ENCODE measurements around the gene IDH3G.

Gene IDH3G

GRCh38 chrX:153816831-153817690, 22.9 kb upstream of the IDH3G start:
- DNase-seq (ENCODE audit: low read depth) = no peak

GRCh38 chrX:153814591-153815315, 20.6 kb upstream of the IDH3G start:
- DNase-seq (ENCODE audit: low read depth) = no peak

GRCh38 chrX:153813161-153813560, 19.0 kb upstream of the IDH3G start:
- DNase-seq (ENCODE audit: low read depth) = no peak

- no peak for DNase-seq (ENCODE audit: low read depth)
Observed at GRCh38 chrX:153812220-153812619, 18.0 kb upstream of the IDH3G start.

GRCh38 chrX:153807976-153808375, 13.8 kb upstream of the IDH3G start:
- DNase-seq (ENCODE audit: low read depth) = no peak

- DNase-seq (ENCODE audit: low read depth) = no peak
Observed at GRCh38 chrX:153806999-153807575, 12.9 kb upstream of the IDH3G start.

- DNase-seq (ENCODE audit: low read depth) = no peak
Observed at GRCh38 chrX:153805436-153805835, 11.3 kb upstream of the IDH3G start.

GRCh38 chrX:153804621-153805020, 10.4 kb upstream of the IDH3G start:
- no peak for DNase-seq (ENCODE audit: low read depth)

- DNase-seq (ENCODE audit: low read depth) = no peak
Observed at GRCh38 chrX:153804100-153804595, 10.0 kb upstream of the IDH3G start.

- no peak for DNase-seq (ENCODE audit: low read depth)
Observed at GRCh38 chrX:153803211-153804099, 9.3 kb upstream of the IDH3G start.

- DNase-seq (ENCODE audit: low read depth) = no peak
Observed at GRCh38 chrX:153802513-153803045, 8.4 kb upstream of the IDH3G start.

GRCh38 chrX:153801669-153802068, 7.5 kb upstream of the IDH3G start:
- DNase-seq (ENCODE audit: low read depth) = no peak

GRCh38 chrX:153800746-153801145, 6.6 kb upstream of the IDH3G start:
- no peak for DNase-seq (ENCODE audit: low read depth)

- no peak for DNase-seq (ENCODE audit: low read depth)
Observed at GRCh38 chrX:153800177-153800722, 6.1 kb upstream of the IDH3G start.

GRCh38 chrX:153799326-153799725, 5.2 kb upstream of the IDH3G start:
- no peak for DNase-seq (ENCODE audit: low read depth)

GRCh38 chrX:153797415-153798015, 3.3 kb upstream of the IDH3G start:
- no peak for DNase-seq (ENCODE audit: low read depth)

- peak; percentile 18 for DNase-seq (ENCODE audit: low read depth)
Observed at GRCh38 chrX:153794897-153795816, 982 bp upstream of the IDH3G start.

GRCh38 chrX:153793291-153793690, 884 bp downstream of the IDH3G start:
- DNase-seq (ENCODE audit: low read depth) = no peak

- DNase-seq (ENCODE audit: low read depth) = no peak
Observed at GRCh38 chrX:153792368-153792767, 1.8 kb downstream of the IDH3G start.
